K562 (cell line): ENCODE measurements around the gene PPP6C. TPM values are rescaled to one million over a fixed set of nuclear protein-coding genes. Genes with fewer than 3 reads are reported as not detected.
A peak's percentile ranks its signal among the peaks of the same experiment; 100 is the strongest.

ENCODE experiments used
- HNRNPK ChIP-seq: fragments of 200-400 bp; formaldehyde crosslinking; IDR thresholded peaks from one replicate; pipeline ENCODE4 v1.6.1; 2018; ENCODE audit warnings: mild to moderate bottlenecking, low read depth, low read length; ENCODE audit not compliant: poor library complexity, severe bottlenecking
- polyA plus RNA-seq, 8 experiments: library from polyadenylated mRNA; depleted of rRNA in 4 of 8; stranded (reverse) in 5 of 8; unstranded in 3 of 8; fragments of >200 nt; fragmentation: Nextera tagmentation in 2 of 8; fragmentation: Illumina TruSeq in 1 of 8; extraction: Ambion mirVana in 2 of 8; extraction: Trizol in 1 of 8; gene quantifications; 2 replicates each; pipeline versions ENCODE4 v1.2.1 to v1.2.3, GENCODE V29; 2011 to 2014; ENCODE audit warnings: inconsistent platforms in 1 of 8, missing spikeins in 1 of 8
- total RNA-seq, 7 experiments: library from RNA; depleted of rRNA in 6 of 7; stranded (reverse); fragments of >200 nt in 6 of 7; fragmentation: Illumina TruSeq in 2 of 7; extraction: Trizol in 2 of 7; gene quantifications; 2 replicates each; pipeline versions ENCODE4 v1.2.1 to v1.2.3, GENCODE V29; 2011 to 2021; ENCODE audit warnings: low replicate concordance in 1 of 7
- TF ChIP-seq, protein P1 (sequence below): fragments of 450-650 bp; IDR thresholded peaks from 2 replicates; pipeline ENCODE4 v1.6.1; 2016; ENCODE audit warnings: mild to moderate bottlenecking, moderate library complexity
- TF ChIP-seq, protein P2 (sequence below), 2 experiments: fragments of 450-650 bp in 1 of 2; sonication (generic) in 1 of 2; formaldehyde crosslinking in 1 of 2; IDR thresholded peaks; 2 replicates each; pipeline versions ENCODE4 v1.7.1 to v1.9.0; 2016 to 2022; ENCODE audit warnings: inconsistent platforms in 1 of 2, mild to moderate bottlenecking in 1 of 2, missing genetic modification reagents in 1 of 2
- TF ChIP-seq, protein P3 (sequence below): fragments of 250-450 bp; sonication (Bioruptor Pico); IDR thresholded peaks from 2 replicates; pipeline ENCODE4 v1.8.0; 2022; ENCODE audit warnings: moderate library complexity, mild to moderate bottlenecking, inconsistent platforms

The PPP6C gene
- total and polyA plus RNA-seq, 9 of the 15 experiments (the other 6 are each of a cell fraction or from before 2014, with no cell fraction given), result 18.8 to 44.8 (median 38.3) TPM

DNA sequence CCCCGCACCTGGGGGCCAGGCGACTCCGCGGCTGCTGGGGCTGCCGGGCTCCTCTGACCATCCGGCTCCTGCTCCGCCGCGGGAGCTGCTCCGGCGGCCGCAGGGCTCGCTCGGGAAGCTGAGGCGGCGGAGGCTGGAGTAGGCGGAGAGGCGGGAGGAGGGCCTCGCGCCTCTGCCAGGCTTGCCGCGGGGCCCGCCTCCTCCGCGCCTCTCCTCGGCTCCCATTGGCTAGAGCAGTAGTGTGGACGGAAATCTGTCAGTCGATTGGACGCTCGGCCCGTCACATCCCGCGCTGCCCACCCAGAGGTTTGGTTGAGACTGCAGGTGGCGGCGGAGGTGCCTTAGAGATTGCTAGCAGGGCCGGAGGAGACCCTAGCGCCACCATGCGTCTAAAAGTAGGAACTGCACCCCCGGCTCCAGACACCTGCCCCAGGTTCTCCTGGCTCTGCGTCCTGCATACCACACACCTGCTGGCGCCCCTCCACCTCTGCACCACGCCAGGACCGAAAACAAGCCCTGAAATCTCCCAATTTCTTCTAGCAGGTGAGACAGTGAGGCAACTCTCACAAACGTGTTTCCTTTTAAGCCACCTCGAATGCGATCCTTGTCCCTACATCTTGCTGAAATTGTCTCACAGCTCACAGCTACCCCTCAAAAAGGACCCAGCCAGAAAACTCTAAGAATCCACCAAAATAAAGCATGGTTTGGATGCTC is 46.1 kb downstream of the PPP6C start, which contains the start of gene SCAI (continued):
- TF ChIP-seq, protein P1, sequence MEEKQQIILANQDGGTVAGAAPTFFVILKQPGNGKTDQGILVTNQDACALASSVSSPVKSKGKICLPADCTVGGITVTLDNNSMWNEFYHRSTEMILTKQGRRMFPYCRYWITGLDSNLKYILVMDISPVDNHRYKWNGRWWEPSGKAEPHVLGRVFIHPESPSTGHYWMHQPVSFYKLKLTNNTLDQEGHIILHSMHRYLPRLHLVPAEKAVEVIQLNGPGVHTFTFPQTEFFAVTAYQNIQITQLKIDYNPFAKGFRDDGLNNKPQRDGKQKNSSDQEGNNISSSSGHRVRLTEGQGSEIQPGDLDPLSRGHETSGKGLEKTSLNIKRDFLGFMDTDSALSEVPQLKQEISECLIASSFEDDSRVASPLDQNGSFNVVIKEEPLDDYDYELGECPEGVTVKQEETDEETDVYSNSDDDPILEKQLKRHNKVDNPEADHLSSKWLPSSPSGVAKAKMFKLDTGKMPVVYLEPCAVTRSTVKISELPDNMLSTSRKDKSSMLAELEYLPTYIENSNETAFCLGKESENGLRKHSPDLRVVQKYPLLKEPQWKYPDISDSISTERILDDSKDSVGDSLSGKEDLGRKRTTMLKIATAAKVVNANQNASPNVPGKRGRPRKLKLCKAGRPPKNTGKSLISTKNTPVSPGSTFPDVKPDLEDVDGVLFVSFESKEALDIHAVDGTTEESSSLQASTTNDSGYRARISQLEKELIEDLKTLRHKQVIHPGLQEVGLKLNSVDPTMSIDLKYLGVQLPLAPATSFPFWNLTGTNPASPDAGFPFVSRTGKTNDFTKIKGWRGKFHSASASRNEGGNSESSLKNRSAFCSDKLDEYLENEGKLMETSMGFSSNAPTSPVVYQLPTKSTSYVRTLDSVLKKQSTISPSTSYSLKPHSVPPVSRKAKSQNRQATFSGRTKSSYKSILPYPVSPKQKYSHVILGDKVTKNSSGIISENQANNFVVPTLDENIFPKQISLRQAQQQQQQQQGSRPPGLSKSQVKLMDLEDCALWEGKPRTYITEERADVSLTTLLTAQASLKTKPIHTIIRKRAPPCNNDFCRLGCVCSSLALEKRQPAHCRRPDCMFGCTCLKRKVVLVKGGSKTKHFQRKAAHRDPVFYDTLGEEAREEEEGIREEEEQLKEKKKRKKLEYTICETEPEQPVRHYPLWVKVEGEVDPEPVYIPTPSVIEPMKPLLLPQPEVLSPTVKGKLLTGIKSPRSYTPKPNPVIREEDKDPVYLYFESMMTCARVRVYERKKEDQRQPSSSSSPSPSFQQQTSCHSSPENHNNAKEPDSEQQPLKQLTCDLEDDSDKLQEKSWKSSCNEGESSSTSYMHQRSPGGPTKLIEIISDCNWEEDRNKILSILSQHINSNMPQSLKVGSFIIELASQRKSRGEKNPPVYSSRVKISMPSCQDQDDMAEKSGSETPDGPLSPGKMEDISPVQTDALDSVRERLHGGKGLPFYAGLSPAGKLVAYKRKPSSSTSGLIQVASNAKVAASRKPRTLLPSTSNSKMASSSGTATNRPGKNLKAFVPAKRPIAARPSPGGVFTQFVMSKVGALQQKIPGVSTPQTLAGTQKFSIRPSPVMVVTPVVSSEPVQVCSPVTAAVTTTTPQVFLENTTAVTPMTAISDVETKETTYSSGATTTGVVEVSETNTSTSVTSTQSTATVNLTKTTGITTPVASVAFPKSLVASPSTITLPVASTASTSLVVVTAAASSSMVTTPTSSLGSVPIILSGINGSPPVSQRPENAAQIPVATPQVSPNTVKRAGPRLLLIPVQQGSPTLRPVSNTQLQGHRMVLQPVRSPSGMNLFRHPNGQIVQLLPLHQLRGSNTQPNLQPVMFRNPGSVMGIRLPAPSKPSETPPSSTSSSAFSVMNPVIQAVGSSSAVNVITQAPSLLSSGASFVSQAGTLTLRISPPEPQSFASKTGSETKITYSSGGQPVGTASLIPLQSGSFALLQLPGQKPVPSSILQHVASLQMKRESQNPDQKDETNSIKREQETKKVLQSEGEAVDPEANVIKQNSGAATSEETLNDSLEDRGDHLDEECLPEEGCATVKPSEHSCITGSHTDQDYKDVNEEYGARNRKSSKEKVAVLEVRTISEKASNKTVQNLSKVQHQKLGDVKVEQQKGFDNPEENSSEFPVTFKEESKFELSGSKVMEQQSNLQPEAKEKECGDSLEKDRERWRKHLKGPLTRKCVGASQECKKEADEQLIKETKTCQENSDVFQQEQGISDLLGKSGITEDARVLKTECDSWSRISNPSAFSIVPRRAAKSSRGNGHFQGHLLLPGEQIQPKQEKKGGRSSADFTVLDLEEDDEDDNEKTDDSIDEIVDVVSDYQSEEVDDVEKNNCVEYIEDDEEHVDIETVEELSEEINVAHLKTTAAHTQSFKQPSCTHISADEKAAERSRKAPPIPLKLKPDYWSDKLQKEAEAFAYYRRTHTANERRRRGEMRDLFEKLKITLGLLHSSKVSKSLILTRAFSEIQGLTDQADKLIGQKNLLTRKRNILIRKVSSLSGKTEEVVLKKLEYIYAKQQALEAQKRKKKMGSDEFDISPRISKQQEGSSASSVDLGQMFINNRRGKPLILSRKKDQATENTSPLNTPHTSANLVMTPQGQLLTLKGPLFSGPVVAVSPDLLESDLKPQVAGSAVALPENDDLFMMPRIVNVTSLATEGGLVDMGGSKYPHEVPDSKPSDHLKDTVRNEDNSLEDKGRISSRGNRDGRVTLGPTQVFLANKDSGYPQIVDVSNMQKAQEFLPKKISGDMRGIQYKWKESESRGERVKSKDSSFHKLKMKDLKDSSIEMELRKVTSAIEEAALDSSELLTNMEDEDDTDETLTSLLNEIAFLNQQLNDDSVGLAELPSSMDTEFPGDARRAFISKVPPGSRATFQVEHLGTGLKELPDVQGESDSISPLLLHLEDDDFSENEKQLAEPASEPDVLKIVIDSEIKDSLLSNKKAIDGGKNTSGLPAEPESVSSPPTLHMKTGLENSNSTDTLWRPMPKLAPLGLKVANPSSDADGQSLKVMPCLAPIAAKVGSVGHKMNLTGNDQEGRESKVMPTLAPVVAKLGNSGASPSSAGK, result peak; percentile 83
- no peak for TF ChIP-seq HNRNPK
- TF ChIP-seq, protein P2, sequence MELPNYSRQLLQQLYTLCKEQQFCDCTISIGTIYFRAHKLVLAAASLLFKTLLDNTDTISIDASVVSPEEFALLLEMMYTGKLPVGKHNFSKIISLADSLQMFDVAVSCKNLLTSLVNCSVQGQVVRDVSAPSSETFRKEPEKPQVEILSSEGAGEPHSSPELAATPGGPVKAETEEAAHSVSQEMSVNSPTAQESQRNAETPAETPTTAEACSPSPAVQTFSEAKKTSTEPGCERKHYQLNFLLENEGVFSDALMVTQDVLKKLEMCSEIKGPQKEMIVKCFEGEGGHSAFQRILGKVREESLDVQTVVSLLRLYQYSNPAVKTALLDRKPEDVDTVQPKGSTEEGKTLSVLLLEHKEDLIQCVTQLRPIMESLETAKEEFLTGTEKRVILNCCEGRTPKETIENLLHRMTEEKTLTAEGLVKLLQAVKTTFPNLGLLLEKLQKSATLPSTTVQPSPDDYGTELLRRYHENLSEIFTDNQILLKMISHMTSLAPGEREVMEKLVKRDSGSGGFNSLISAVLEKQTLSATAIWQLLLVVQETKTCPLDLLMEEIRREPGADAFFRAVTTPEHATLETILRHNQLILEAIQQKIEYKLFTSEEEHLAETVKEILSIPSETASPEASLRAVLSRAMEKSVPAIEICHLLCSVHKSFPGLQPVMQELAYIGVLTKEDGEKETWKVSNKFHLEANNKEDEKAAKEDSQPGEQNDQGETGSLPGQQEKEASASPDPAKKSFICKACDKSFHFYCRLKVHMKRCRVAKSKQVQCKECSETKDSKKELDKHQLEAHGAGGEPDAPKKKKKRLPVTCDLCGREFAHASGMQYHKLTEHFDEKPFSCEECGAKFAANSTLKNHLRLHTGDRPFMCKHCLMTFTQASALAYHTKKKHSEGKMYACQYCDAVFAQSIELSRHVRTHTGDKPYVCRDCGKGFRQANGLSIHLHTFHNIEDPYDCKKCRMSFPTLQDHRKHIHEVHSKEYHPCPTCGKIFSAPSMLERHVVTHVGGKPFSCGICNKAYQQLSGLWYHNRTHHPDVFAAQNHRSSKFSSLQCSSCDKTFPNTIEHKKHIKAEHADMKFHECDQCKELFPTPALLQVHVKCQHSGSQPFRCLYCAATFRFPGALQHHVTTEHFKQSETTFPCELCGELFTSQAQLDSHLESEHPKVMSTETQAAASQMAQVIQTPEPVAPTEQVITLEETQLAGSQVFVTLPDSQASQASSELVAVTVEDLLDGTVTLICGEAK (IDR thresholded peaks at IDR 0.05), result no peak
- TF ChIP-seq, protein P2 (CRISPR knock-in tag; IDR thresholded peaks at IDR 0.05), result no peak
- TF ChIP-seq, protein P3, sequence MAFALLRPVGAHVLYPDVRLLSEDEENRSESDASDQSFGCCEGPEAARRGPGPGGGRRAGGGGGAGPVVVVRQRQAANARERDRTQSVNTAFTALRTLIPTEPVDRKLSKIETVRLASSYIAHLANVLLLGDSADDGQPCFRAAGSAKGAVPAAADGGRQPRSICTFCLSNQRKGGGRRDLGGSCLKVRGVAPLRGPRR (CRISPR knock-in tag), result no peak
